HepG2 (cell line): ENCODE results near the gene XRCC1. TPM values are rescaled to one million over a fixed set of nuclear protein-coding genes. Genes with fewer than 3 reads are reported as not detected.

Experiments used
- HMG20B ChIP-seq: conservative IDR thresholded peaks from 2 replicates; pipeline ENCODE4 v1.6.1; 2016; ENCODE audit warnings: missing genetic modification reagents, missing compliant biosample characterization
- KAT8 ChIP-seq: IDR thresholded peaks from 2 replicates; pipeline ENCODE4 v1.6.1; 2016; ENCODE audit warnings: missing genetic modification reagents, missing compliant biosample characterization
- MBNL3 ChIP-seq: fragments of 250-450 bp; sonication (Bioruptor Pico); conservative IDR thresholded peaks from 2 replicates; pipeline ENCODE4 v1.8.0; 2022; ENCODE audit warnings: mild to moderate bottlenecking, inconsistent platforms
- SNAPC2 ChIP-seq: sonication (generic); formaldehyde crosslinking; IDR thresholded peaks from 2 replicates; pipeline ENCODE4 v1.8.1; 2022; ENCODE audit warnings: mild to moderate bottlenecking, missing genetic modification reagents
- U2AF2 ChIP-seq: fragments of 200-400 bp; formaldehyde crosslinking; IDR thresholded peaks from 2 replicates; pipeline ENCODE4 v1.6.1; 2017; ENCODE audit warnings: low read depth, mild to moderate bottlenecking, low read length
- ZNF430 ChIP-seq: sonication (generic); formaldehyde crosslinking; IDR thresholded peaks from 2 replicates; pipeline ENCODE4 v1.9.0; 2021; ENCODE audit warnings: mild to moderate bottlenecking, missing genetic modification reagents
- ZNF431 ChIP-seq: sonication (generic); formaldehyde crosslinking; IDR thresholded peaks from 2 replicates; pipeline ENCODE4 v1.9.0; 2022; ENCODE audit warnings: missing genetic modification reagents, low read depth, mild to moderate bottlenecking, borderline replicate concordance
- ZNF644 ChIP-seq: IDR thresholded peaks from 2 replicates; pipeline ENCODE4 v1.6.1; 2016; ENCODE audit warnings: low read depth
- ZNF777 ChIP-seq: sonication (generic); formaldehyde crosslinking; IDR thresholded peaks from 2 replicates; pipeline ENCODE4 v1.4.0; 2020; ENCODE audit warnings: missing genetic modification reagents
- ZNF788 ChIP-seq: sonication (generic); formaldehyde crosslinking; IDR thresholded peaks from 2 replicates; pipeline ENCODE4 v1.5.0; 2020; ENCODE audit warnings: mild to moderate bottlenecking, missing genetic modification reagents, borderline replicate concordance
- ZNF883 ChIP-seq: sonication (generic); formaldehyde crosslinking; IDR thresholded peaks from 2 replicates; pipeline ENCODE4 v1.5.1; 2020; ENCODE audit warnings: mild to moderate bottlenecking, missing genetic modification reagents; ENCODE audit errors: not compliant biosample characterization
- polyA plus RNA-seq, 8 experiments: library from polyadenylated mRNA; depleted of rRNA in 3 of 8; stranded (reverse) in 7 of 8; unstranded in 1 of 8; fragments of >200 nt; fragmentation: Illumina TruSeq in 4 of 8; extraction: Trizol in 4 of 8; gene quantifications; 2 replicates each; pipeline versions ENCODE4 v1.2.1 to v1.2.3, GENCODE V29; 2011 to 2016; ENCODE audit warnings: low read depth in 4 of 8, missing spikeins in 1 of 8, mixed read lengths in 1 of 8; ENCODE audit not compliant: insufficient read depth in 1 of 8
- total RNA-seq, 5 experiments: library from RNA; depleted of rRNA; stranded (reverse); fragments of >200 nt; fragmentation: Illumina TruSeq; extraction: Trizol; gene quantifications; 2 replicates each; pipeline ENCODE4 v1.2.3, GENCODE V29; 2016; ENCODE audit warnings: low read depth in 1 of 5
- TF ChIP-seq, protein P1 (sequence below): sonication (generic); formaldehyde crosslinking; IDR thresholded peaks from 2 replicates; pipeline ENCODE4 v1.4.0; 2020; ENCODE audit warnings: missing genetic modification reagents
- TF ChIP-seq, protein P2 (sequence below): sonication (generic); formaldehyde crosslinking; IDR thresholded peaks from 2 replicates; pipeline ENCODE4 v1.4.0; 2020; ENCODE audit warnings: missing genetic modification reagents
- TF ChIP-seq, protein P3 (sequence below): sonication (generic); formaldehyde crosslinking; conservative IDR thresholded peaks from 2 replicates; pipeline ENCODE4 v1.4.0; 2020; ENCODE audit warnings: missing genetic modification reagents
- TF ChIP-seq, protein P4 (sequence below): IDR thresholded peaks from 2 replicates; pipeline ENCODE4 v1.6.1; 2018; ENCODE audit warnings: missing genetic modification reagents, mild to moderate bottlenecking, missing compliant biosample characterization
- TF ChIP-seq, protein P5 (sequence below): sonication (generic); formaldehyde crosslinking; IDR thresholded peaks from 2 replicates; pipeline ENCODE4 v1.5.0; 2020; ENCODE audit warnings: mild to moderate bottlenecking, missing genetic modification reagents, borderline replicate concordance
- TF ChIP-seq, protein P6 (sequence below): sonication (generic); formaldehyde crosslinking; IDR thresholded peaks from 2 replicates; pipeline ENCODE4 v1.5.1; 2020; ENCODE audit warnings: missing genetic modification reagents, mild to moderate bottlenecking, borderline replicate concordance

XRCC1 gene
- total and polyA plus RNA-seq, 2 of the 13 experiments (the other 11 are each of a cell fraction or from before 2014, with no cell fraction given), result 24.7 to 26.3 TPM

DNA sequence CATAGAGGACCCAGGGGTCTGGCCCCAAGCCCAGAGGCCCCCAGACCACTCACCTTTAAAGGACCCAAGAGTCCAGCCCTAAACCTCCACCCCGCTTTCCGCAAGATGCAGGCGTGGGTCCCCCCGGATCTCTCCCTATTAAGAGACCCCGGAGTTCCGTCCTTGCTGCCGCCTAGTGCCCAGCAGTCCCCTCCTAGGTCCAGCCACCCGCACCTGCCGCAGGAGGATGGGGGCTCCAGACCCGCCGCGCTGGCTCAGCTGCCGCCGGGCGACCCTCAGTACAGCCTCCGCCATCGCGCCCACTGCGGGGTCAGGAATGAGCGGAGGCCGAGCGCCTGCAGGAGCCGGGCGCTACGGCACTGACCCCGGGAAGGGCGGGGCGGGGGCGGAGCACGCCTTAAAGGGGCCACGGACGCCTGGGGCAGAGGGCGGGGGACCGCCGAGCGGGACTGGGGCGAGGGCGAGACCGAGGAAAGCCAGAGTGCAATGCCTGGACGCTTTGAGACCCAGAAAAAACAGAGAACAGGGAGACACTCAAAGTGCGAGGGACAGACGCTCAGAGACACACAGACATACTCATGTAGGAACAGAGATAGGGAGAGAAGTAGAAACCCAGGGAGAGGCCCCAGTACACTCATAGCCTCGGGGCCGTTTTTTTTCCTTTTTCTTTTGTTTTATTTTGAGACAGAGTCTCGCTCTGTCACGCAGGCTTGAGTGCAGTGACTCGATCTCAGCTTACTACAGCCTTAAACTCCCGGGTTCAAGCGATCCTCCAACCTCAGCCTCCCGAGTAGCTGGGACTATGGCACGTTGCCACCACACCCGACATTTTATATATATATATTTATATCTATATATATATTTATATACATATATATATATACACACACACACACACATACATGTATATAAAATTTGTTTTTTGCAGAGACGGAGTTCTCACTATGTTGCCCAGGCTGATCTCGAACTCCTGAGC, 48.2 kb downstream of the XRCC1 start, which contains the start of gene ETHE1 (continued):
- TF ChIP-seq, protein P1, sequence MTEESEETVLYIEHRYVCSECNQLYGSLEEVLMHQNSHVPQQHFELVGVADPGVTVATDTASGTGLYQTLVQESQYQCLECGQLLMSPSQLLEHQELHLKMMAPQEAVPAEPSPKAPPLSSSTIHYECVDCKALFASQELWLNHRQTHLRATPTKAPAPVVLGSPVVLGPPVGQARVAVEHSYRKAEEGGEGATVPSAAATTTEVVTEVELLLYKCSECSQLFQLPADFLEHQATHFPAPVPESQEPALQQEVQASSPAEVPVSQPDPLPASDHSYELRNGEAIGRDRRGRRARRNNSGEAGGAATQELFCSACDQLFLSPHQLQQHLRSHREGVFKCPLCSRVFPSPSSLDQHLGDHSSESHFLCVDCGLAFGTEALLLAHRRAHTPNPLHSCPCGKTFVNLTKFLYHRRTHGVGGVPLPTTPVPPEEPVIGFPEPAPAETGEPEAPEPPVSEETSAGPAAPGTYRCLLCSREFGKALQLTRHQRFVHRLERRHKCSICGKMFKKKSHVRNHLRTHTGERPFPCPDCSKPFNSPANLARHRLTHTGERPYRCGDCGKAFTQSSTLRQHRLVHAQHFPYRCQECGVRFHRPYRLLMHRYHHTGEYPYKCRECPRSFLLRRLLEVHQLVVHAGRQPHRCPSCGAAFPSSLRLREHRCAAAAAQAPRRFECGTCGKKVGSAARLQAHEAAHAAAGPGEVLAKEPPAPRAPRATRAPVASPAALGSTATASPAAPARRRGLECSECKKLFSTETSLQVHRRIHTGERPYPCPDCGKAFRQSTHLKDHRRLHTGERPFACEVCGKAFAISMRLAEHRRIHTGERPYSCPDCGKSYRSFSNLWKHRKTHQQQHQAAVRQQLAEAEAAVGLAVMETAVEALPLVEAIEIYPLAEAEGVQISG, result peak; percentile 29; the same call in 1 of the 2 replicates
- TF ChIP-seq, protein P2, sequence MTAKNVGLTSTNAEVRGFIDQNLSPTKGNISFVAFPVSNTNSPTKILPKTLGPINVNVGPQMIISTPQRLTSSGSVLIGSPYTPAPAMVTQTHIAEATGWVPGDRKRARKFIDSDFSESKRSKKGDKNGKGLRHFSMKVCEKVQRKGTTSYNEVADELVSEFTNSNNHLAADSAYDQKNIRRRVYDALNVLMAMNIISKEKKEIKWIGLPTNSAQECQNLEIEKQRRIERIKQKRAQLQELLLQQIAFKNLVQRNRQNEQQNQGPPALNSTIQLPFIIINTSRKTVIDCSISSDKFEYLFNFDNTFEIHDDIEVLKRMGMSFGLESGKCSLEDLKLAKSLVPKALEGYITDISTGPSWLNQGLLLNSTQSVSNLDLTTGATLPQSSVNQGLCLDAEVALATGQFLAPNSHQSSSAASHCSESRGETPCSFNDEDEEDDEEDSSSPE, result peak; percentile 56; the same call in 1 of the 2 replicates
- no peak for TF ChIP-seq ZNF431 (CRISPR knock-in tag)
- no peak for TF ChIP-seq MBNL3
- no peak for TF ChIP-seq U2AF2
- no peak for TF ChIP-seq ZNF430
- TF ChIP-seq SNAPC2 (CRISPR knock-in tag), result peak; percentile 80; the same call in 1 of the 2 replicates
- peak; percentile 26 for TF ChIP-seq ZNF883 (CRISPR knock-in tag)
- no peak for TF ChIP-seq ZNF644 (CRISPR knock-in tag)
- TF ChIP-seq, protein P3, sequence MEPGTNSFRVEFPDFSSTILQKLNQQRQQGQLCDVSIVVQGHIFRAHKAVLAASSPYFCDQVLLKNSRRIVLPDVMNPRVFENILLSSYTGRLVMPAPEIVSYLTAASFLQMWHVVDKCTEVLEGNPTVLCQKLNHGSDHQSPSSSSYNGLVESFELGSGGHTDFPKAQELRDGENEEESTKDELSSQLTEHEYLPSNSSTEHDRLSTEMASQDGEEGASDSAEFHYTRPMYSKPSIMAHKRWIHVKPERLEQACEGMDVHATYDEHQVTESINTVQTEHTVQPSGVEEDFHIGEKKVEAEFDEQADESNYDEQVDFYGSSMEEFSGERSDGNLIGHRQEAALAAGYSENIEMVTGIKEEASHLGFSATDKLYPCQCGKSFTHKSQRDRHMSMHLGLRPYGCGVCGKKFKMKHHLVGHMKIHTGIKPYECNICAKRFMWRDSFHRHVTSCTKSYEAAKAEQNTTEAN, result peak; percentile 37; the same call in 1 of the 2 replicates
- TF ChIP-seq, protein P4, sequence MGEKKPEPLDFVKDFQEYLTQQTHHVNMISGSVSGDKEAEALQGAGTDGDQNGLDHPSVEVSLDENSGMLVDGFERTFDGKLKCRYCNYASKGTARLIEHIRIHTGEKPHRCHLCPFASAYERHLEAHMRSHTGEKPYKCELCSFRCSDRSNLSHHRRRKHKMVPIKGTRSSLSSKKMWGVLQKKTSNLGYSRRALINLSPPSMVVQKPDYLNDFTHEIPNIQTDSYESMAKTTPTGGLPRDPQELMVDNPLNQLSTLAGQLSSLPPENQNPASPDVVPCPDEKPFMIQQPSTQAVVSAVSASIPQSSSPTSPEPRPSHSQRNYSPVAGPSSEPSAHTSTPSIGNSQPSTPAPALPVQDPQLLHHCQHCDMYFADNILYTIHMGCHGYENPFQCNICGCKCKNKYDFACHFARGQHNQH (CRISPR knock-in tag), result peak; percentile 76; the same call in 1 of the 2 replicates
- TF ChIP-seq, protein P5, sequence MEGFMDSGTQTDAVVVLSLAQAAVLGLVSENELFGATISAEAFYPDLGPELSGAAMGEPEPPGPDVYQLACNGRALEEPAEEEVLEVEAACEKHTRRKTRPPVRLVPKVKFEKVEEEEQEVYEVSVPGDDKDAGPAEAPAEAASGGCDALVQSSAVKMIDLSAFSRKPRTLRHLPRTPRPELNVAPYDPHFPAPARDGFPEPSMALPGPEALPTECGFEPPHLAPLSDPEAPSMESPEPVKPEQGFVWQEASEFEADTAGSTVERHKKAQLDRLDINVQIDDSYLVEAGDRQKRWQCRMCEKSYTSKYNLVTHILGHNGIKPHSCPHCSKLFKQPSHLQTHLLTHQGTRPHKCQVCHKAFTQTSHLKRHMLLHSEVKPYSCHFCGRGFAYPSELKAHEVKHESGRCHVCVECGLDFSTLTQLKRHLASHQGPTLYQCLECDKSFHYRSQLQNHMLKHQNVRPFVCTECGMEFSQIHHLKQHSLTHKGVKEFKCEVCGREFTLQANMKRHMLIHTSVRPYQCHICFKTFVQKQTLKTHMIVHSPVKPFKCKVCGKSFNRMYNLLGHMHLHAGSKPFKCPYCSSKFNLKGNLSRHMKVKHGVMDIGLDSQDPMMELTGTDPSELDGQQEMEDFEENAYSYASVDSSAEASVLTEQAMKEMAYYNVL, result peak; percentile 38; the same call in 1 of the 2 replicates
- TF ChIP-seq, protein P6, sequence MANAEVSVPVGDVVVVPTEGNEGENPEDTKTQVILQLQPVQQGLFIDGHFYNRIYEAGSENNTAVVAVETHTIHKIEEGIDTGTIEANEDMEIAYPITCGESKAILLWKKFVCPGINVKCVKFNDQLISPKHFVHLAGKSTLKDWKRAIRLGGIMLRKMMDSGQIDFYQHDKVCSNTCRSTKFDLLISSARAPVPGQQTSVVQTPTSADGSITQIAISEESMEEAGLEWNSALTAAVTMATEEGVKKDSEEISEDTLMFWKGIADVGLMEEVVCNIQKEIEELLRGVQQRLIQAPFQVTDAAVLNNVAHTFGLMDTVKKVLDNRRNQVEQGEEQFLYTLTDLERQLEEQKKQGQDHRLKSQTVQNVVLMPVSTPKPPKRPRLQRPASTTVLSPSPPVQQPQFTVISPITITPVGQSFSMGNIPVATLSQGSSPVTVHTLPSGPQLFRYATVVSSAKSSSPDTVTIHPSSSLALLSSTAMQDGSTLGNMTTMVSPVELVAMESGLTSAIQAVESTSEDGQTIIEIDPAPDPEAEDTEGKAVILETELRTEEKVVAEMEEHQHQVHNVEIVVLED (CRISPR knock-in tag), result peak; percentile 72
- TF ChIP-seq HMG20B (CRISPR knock-in tag), result 0 out of 2 replicates have a peak, but pooled peaks have one; percentile 14
- no peak for TF ChIP-seq ZNF777 (CRISPR knock-in tag)
- peak; percentile 77; the same call in 1 of the 2 replicates for TF ChIP-seq ZNF788 (CRISPR knock-in tag)
- TF ChIP-seq KAT8 (CRISPR knock-in tag), result peak; percentile 87
